ENCODE measurements around the gene PSMB7.

Gene PSMB7

GRCh38 chr9:124358631-124359030, 56.6 kb downstream of the PSMB7 start:
- DNase-seq = no peak

DNA sequence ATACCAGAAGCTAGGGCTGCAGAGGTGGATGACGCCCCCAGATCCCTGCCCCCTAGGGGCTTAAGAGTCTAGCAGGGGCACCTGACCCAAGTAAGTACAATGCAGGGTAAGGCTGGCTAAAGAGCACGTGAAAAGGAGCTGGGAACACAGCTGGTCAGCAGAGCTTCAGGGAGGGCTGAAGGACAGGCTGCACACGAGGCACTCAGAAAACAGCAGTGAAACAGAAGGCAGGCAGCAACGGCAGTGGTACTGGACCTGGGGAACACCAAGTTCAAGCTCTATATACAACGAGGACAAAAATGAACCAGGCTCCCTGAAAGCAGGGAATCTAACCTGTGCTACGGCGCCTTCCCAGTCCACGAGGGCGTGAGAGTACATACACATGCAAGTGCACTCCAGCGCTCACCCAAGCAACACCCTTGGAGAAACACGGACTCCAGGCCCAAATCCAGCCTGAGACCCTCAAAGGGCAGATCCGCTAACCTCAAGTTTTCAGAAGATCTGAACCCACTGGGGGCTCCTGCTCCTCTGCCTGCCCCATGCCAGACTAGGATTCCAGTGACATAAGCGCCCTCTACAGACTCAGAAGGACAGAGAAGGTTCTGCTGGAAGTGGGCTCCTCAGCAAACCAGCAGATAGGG, 57.4 kb downstream of the PSMB7 start:
- DNase-seq = no peak

DNA sequence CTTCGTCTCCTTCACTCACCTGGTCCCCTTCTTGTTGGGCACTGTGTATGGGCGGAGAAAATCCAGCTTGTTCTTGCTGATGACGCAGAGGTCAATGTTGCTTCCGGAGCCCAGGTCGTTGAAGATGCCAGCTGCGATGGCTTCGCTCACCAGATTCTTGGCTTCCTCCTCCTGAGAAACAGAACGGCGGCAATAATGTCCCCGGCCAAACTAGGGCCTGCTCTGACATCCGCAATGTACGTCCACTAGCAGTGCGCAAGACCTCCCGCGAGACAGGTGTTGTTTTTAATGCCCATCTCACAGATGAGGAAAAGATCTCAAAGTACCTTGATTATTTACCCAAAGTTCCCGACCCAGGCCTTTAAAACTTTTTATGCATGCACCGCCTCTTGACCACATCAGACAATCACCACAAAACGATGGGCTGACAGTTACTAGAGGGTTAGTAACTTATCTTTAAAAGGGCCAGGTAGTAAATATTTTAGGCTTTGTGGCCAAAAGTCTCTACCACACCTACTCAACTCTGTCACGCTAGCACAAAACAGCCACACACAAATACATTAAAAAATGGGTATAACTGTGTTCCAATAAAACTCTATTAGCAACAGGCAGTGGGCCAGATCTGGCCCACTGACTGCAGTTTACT, 58.4 kb downstream of the PSMB7 start:
- DNase-seq = no peak

GRCh38 chr9:124355941-124356744, 59.1 kb downstream of the PSMB7 start:
- DNase-seq = no peak

GRCh38 chr9:124355039-124355940, 60.0 kb downstream of the PSMB7 start:
- DNase-seq = peak in 2 of 58 donors; percentile 23 to 50

- DNase-seq = no peak
These were observed 60.8 kb downstream of the PSMB7 start for GRCh38 chr9:124354346-124355038.

GRCh38 chr9:124353811-124354274, 61.4 kb downstream of the PSMB7 start:
- DNase-seq = no peak

- DNase-seq = no peak
These were observed 62.0 kb downstream of the PSMB7 start for GRCh38 chr9:124353166-124353768.

- DNase-seq = peak in 9 of 58 donors; percentile 11 to 32 (median 23)
These were observed 62.6 kb downstream of the PSMB7 start for GRCh38 chr9:124352616-124353015.

- DNase-seq = no peak
These were observed 63.4 kb downstream of the PSMB7 start for GRCh38 chr9:124351672-124352468.

DNA sequence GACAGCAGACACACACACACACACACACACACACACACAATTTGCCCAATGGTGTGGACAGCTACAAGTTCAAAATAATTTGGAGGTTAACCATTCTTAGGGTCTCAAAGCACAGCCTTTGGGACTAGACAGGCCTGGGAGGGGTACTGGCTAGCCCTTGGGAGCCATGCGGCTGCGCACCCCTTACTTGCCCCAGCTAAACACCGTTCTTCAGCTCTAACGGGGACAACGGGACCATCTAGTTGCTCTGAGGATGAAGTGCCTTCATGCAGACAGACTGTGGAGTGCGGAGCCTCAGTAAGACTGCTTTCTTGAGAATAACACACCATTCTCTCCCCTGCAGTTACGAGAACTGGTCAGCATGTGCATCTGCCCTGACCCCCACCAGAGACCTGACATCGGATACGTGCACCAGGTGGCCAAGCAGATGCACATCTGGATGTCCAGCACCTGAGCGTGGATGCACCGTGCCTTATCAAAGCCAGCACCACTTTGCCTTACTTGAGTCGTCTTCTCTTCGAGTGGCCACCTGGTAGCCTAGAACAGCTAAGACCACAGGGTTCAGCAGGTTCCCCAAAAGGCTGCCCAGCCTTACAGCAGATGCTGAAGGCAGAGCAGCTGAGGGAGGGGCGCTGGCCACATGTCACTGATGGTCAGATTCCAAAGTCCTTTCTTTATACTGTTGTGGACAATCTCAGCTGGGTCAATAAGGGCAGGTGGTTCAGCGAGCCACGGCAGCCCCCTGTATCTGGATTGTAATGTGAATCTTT, 64.6 kb downstream of the PSMB7 start:
- DNase-seq = no peak

DNA sequence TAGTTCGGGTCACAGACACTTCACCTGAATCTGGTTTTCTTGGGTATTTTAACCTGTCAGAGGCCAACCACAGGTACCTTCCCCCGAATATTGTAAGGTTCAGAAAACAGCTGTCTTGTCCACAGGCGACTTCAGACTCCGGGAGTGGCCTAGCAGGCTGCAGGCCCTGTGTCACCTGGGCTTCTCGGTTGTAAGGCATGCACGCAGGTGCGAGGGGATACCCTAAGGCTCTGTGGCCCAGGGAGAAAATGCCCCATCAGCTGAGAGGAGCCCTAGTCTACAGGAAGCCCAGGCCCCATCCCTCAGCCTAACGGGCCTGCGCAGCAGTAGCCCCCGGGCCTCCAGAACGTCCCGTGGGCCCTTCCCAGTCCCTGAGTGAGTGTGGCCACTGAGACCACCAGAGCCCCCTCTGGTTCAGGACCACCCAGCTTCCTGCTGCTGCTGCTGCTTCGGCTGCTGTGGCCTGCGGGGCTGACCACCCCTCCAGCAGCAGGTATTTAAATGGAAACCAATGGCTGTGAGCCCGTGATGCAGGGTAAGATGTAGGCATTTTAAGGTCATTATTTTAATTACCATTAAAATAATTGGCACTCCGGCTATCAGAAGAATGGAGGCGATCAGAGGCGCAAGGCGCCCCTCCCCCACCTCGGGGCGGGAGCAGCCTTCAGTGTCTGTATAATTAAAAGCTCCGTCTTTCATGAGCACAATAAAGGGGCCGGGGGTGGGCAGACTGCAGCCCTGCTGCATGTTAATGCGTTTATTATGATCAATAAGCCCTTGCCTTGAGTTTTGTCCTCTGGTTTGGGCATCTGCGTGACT, 65.4 kb downstream of the PSMB7 start:
- DNase-seq = no peak

DNA sequence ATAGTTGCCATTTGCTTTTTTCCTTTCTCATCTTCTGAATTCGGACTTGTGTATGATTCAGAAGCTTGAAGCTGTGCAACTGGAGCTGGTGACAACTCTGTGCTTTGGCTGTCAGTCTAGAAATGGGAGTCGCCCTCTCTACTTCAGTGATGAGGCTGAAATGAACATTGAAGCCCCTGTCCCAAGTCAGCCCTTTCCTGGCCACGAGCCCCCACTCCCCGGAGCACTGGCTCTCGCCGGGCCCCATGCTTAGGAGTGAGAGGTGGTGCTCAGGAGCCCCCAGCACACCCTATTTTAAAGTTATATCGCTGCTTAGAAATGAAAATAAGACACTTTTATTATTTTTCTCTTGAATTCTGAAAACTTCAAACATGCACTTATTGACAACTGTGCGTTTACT, 66.0 kb downstream of the PSMB7 start:
- DNase-seq = no peak

- no peak for DNase-seq
These were observed 66.4 kb downstream of the PSMB7 start for GRCh38 chr9:124348831-124349230.

DNA sequence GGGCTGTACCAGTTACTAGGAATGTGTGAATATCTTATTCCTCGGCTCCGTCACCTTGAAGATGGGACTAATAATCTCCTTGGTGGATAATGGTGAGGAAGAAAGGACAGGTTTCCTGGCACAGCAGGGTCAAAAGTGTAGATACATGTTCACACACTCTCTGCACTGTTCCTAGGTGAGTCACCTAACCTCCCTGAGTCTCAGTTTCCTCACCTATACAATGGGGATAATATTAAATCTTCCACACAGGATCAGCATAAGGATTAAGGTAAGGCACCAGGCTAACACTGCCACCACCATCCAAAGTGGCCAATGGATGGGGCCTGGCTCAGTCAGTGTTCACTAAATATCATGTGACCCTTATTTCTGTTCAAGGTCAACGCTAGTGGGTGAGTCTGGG, 66.9 kb downstream of the PSMB7 start:
- no peak for DNase-seq

- DNase-seq = no peak
These were observed 67.3 kb downstream of the PSMB7 start for GRCh38 chr9:124347968-124348358.

DNA sequence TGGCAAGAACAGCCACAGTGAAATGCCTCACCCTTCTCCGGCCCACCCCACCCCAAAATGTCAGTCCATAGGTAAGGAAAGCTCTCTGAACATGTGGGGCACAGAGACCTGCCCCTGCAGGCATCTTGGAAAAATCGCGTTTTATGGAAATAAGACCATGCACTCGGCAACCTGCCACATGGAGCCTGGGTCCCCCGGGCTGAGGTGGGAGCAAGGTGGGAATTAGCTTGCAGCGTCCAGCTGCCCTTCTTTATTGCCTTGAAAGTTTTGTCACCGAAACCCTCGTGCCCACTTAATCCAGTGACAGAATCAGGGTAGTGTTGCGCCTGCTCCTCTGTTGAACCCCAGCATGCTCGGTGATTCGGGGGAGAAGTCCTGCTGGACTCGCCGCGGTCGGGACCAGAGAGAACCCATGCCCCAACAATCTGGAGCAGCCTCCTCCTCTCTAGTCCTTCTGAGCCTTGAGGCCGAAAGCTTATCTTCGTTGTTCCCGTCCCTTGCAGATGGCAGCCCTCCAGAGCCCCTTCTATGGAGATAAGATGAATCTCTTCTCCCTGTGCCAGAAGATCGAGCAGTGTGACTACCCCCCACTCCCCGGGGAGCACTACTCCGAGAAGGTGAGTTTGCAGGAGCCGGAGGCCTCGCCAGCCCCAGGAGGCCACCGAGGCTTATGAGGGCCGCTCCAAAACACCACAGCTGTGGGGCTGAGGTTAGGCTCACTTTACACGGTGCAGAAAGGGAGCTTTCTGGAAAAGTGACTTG, 67.9 kb downstream of the PSMB7 start:
- no peak for DNase-seq
